Cardiac fibroblast (primary cell): Measurements from ENCODE around the gene LHX4.

Experiments used
- DNase-seq, 2 donors: peaks; one replicate each; pipeline versions ENCODE4 v3.0.0 to v3.0.0-alpha.2; 2010; ENCODE audit warnings: low read depth in 2 of 2
- H3K4me3 ChIP-seq, 2 donors: replicated peaks in 1 of 2; 1 replicate in 1 of 2; 2 replicates in 1 of 2; pipeline ENCODE4 v1.5.1; 2011; ENCODE audit warnings: low read depth in 2 of 2, low read length in 2 of 2, mild to moderate bottlenecking in 2 of 2, moderate library complexity in 1 of 2
- CTCF ChIP-seq: IDR thresholded peaks from one replicate; pipeline ENCODE4 v1.5.1; 2011; ENCODE audit warnings: low read depth, mild to moderate bottlenecking, low read length, inconsistent platforms

LHX4 gene

GRCh38 chr1:180252638-180253536 lies 22.8 kb downstream of the LHX4 start:
- DNase-seq = peak; percentile 78 to 82
- peak; percentile 95 for TF ChIP-seq CTCF
- H3K4me3 ChIP-seq = no peak overlapping the region

GRCh38 chr1:180253585-180254495 lies 23.8 kb downstream of the LHX4 start:
- H3K4me3 ChIP-seq = no peak overlapping the region
- TF ChIP-seq CTCF = no peak
- no peak for DNase-seq

GRCh38 chr1:180254496-180254819 lies 24.4 kb downstream of the LHX4 start:
- no peak for TF ChIP-seq CTCF
- DNase-seq = no peak
- H3K4me3 ChIP-seq = no peak overlapping the region

- no peak for DNase-seq
- TF ChIP-seq CTCF = no peak
- no peak overlapping the region for H3K4me3 ChIP-seq
Measured at GRCh38 chr1:180254854-180255253, 24.8 kb downstream of the LHX4 start.

GRCh38 chr1:180255536-180256340 lies 25.7 kb downstream of the LHX4 start:
- H3K4me3 ChIP-seq = no peak overlapping the region
- TF ChIP-seq CTCF = no peak
- DNase-seq = no peak

- H3K4me3 ChIP-seq = no peak overlapping the region
- DNase-seq = no peak
- no peak for TF ChIP-seq CTCF
Measured at GRCh38 chr1:180256341-180257027, 26.4 kb downstream of the LHX4 start.
